H1 (cell line): ENCODE measurements around the gene PYGL. TPM values are rescaled to one million over a fixed set of nuclear protein-coding genes. Genes with fewer than 3 reads are reported as not detected.

ENCODE experiments used
- BCL11A ChIP-seq, 2 experiments: IDR thresholded peaks; one replicate each; pipeline ENCODE4 v1.6.1; 2011; ENCODE audit warnings: low read depth in 2 of 2, low read length in 2 of 2, mild to moderate bottlenecking in 2 of 2
- CEBPB ChIP-seq: IDR thresholded peaks from 2 replicates; pipeline ENCODE4 v1.6.1; 2012; ENCODE audit warnings: low read depth, low read length
- CHD7 ChIP-seq: fragments of 300-600 bp; sonication (generic); IDR thresholded peaks from 2 replicates; pipeline ENCODE4 v1.7.1; 2012; ENCODE audit warnings: low read length, moderate library complexity, mild to moderate bottlenecking, inconsistent platforms; ENCODE audit not compliant: insufficient replicate concordance
- KDM5A ChIP-seq: fragments of 200-600 bp; IDR thresholded peaks from 2 replicates; pipeline ENCODE4 v1.7.1; 2012; ENCODE audit warnings: mild to moderate bottlenecking, low read length, inconsistent platforms, mixed read lengths
- POLR2AphosphoS5 ChIP-seq: IDR thresholded peaks from 2 replicates; pipeline ENCODE4 v1.6.1; 2011; ENCODE audit warnings: low read depth, low read length
- SP2 ChIP-seq: IDR thresholded peaks from 2 replicates; pipeline ENCODE4 v1.6.1; 2012; ENCODE audit warnings: mild to moderate bottlenecking, low read length, inconsistent platforms
- TEAD4 ChIP-seq: IDR thresholded peaks from 2 replicates; pipeline ENCODE4 v1.6.1; 2012; ENCODE audit warnings: low read depth, low read length, inconsistent platforms, mixed read lengths
- YY1 ChIP-seq: IDR thresholded peaks from 2 replicates; pipeline ENCODE4 v1.6.1; 2011; ENCODE audit warnings: low read depth, mild to moderate bottlenecking, low read length
- polyA plus RNA-seq, 7 experiments: library from polyadenylated mRNA; depleted of rRNA in 3 of 7; stranded (reverse) in 5 of 7; unstranded in 2 of 7; fragments of >200 nt in 5 of 7; fragments of 200-250 nt in 2 of 7; gene quantifications; 1 replicate in 5 of 7; 2 replicates in 1 of 7; 4 replicates in 1 of 7; pipeline versions ENCODE4 v1.2.1 to v1.2.3, GENCODE V29; 2011 to 2013; ENCODE audit warnings: missing spikeins in 2 of 7, mixed read lengths in 2 of 7
- total RNA-seq: library from RNA; stranded (reverse); fragmentation: NEBNext Ultra II Directional; extraction: Animal tissue kit (Norgen Biotek cat#: 25700); gene quantifications from 2 replicates; pipeline ENCODE4 v1.2.1, GENCODE V29; 2021

PYGL gene
- total and polyA plus RNA-seq, 2 of the 8 experiments (the other 6 are each of a cell fraction or from before 2014, with no cell fraction given), result 26.1 to 50.5 TPM

- TF ChIP-seq CHD7, result no peak
- no peak for TF ChIP-seq POLR2AphosphoS5
- TF ChIP-seq SP2, result no peak
- TF ChIP-seq BCL11A (IDR thresholded peaks at IDR 0.05; ENCODE audit: low read depth in 2 of 2, low read length in 2 of 2), result no peak
- TF ChIP-seq TEAD4, result no peak
- TF ChIP-seq KDM5A, result no peak
- TF ChIP-seq YY1, result no peak
- no peak for TF ChIP-seq CEBPB
- TF ChIP-seq, all 59 proteins: peak for 0
Measured at GRCh38 chr14:50947446-50947845, 3.2 kb upstream of the PYGL start (continued).
